HepG2 (cell line): Measurements from ENCODE around the gene DIAPH3. TPM values are rescaled to one million over a fixed set of nuclear protein-coding genes. Genes with fewer than 3 reads are reported as not detected.
A peak's percentile ranks its signal among the peaks of the same experiment; 100 is the strongest.

ENCODE experiments used
- AHR ChIP-seq: IDR thresholded peaks from 2 replicates; pipeline ENCODE4 v1.6.1; 2018; ENCODE audit warnings: missing genetic modification reagents, missing compliant biosample characterization
- CREB1 ChIP-seq, 2 experiments: fragments of 450-650 bp in 1 of 2; IDR thresholded peaks; 2 replicates each; pipeline ENCODE4 v1.6.1; 2016 to 2017; ENCODE audit warnings: control low read depth in 1 of 2, mild to moderate bottlenecking in 1 of 2, missing compliant biosample characterization in 1 of 2, missing genetic modification characterization in 1 of 2
- CTCF ChIP-seq: sonication (generic); formaldehyde crosslinking; IDR thresholded peaks from 2 replicates; pipeline ENCODE4 v1.5.0; 2020; ENCODE audit warnings: mild to moderate bottlenecking, missing genetic modification reagents, moderate library complexity
- DMTF1 ChIP-seq: sonication (generic); formaldehyde crosslinking; IDR thresholded peaks from 2 replicates; pipeline ENCODE4 v1.4.0; 2020; ENCODE audit warnings: mild to moderate bottlenecking, missing genetic modification reagents
- DNMT1 ChIP-seq: sonication (generic); formaldehyde crosslinking; IDR thresholded peaks from 2 replicates; pipeline ENCODE4 v1.5.1; 2020; ENCODE audit warnings: mild to moderate bottlenecking, missing genetic modification reagents
- GABPA ChIP-seq, 2 experiments: IDR thresholded peaks; 2 replicates each; pipeline ENCODE4 v1.6.1; 2011 to 2016; ENCODE audit warnings: low read depth in 2 of 2, low read length in 1 of 2, missing biosample characterization in 1 of 2, missing genetic modification characterization in 1 of 2
- HNRNPLL ChIP-seq: fragments of 200-400 bp; formaldehyde crosslinking; IDR thresholded peaks from 2 replicates; pipeline ENCODE4 v1.6.1; 2017; ENCODE audit warnings: mild to moderate bottlenecking, low read depth, low read length; ENCODE audit not compliant: poor library complexity, severe bottlenecking
- JUND ChIP-seq: sonication (generic); formaldehyde crosslinking; IDR thresholded peaks from 2 replicates; pipeline ENCODE4 v1.8.0; 2022; ENCODE audit warnings: mild to moderate bottlenecking, missing genetic modification reagents
- KMT2B ChIP-seq: IDR thresholded peaks from 2 replicates; pipeline ENCODE4 v1.6.1; 2016; ENCODE audit warnings: missing genetic modification reagents, missing compliant biosample characterization
- NAIF1 ChIP-seq: sonication (generic); formaldehyde crosslinking; IDR thresholded peaks from 2 replicates; pipeline ENCODE4 v1.5.0; 2020; ENCODE audit warnings: mild to moderate bottlenecking, missing genetic modification reagents, borderline replicate concordance
- NFYB ChIP-seq: sonication (generic); formaldehyde crosslinking; IDR thresholded peaks from 2 replicates; pipeline ENCODE4 v1.4.0; 2020; ENCODE audit warnings: missing genetic modification reagents
- PPARG ChIP-seq: conservative IDR thresholded peaks from 2 replicates; pipeline ENCODE4 v1.6.1; 2016; ENCODE audit warnings: missing biosample characterization, missing genetic modification reagents
- SUZ12 ChIP-seq: fragments of 150-350 bp; IDR thresholded peaks from 2 replicates; pipeline ENCODE4 v1.6.1; 2014; ENCODE audit warnings: low read depth, low read length
- TEAD3 ChIP-seq: optimal IDR thresholded peaks from 2 replicates; pipeline ENCODE3; 2016; ENCODE audit warnings: borderline replicate concordance
- TOE1 ChIP-seq: sonication (generic); formaldehyde crosslinking; IDR thresholded peaks from 2 replicates; pipeline ENCODE4 v1.4.0; 2020; ENCODE audit warnings: mild to moderate bottlenecking, missing genetic modification reagents
- U2AF2 ChIP-seq: fragments of 200-400 bp; formaldehyde crosslinking; IDR thresholded peaks from 2 replicates; pipeline ENCODE4 v1.6.1; 2017; ENCODE audit warnings: low read depth, mild to moderate bottlenecking, low read length
- ZBTB20 ChIP-seq: sonication (generic); formaldehyde crosslinking; IDR thresholded peaks from 2 replicates; pipeline ENCODE4 v1.8.1; 2023; ENCODE audit warnings: missing genetic modification reagents, low read depth, mild to moderate bottlenecking, borderline replicate concordance
- ZBTB37 ChIP-seq: sonication (generic); formaldehyde crosslinking; IDR thresholded peaks from 2 replicates; pipeline ENCODE4 v1.4.0; 2020; ENCODE audit warnings: mild to moderate bottlenecking, missing genetic modification reagents
- ZNF33B ChIP-seq: sonication (generic); formaldehyde crosslinking; IDR thresholded peaks from 2 replicates; pipeline ENCODE4 v1.5.1; 2020; ENCODE audit warnings: mild to moderate bottlenecking, missing genetic modification reagents
- ZNF513 ChIP-seq: sonication (generic); formaldehyde crosslinking; conservative IDR thresholded peaks from 2 replicates; pipeline ENCODE4 v1.5.0; 2020; ENCODE audit warnings: missing genetic modification reagents
- ZNF552 ChIP-seq: sonication (generic); formaldehyde crosslinking; IDR thresholded peaks from 2 replicates; pipeline ENCODE4 v1.9.0; 2022; ENCODE audit warnings: missing genetic modification reagents, mild to moderate bottlenecking, borderline replicate concordance
- ZNF614 ChIP-seq: IDR thresholded peaks from 2 replicates; pipeline ENCODE4 v1.6.1; 2018; ENCODE audit warnings: missing biosample characterization, missing genetic modification reagents, inconsistent platforms, borderline replicate concordance
- ZSCAN9 ChIP-seq: IDR thresholded peaks from 2 replicates; pipeline ENCODE4 v1.6.1; 2016; ENCODE audit warnings: borderline replicate concordance
- polyA plus RNA-seq, 8 experiments: library from polyadenylated mRNA; depleted of rRNA in 3 of 8; stranded (reverse) in 7 of 8; unstranded in 1 of 8; fragments of >200 nt; fragmentation: Illumina TruSeq in 4 of 8; extraction: Trizol in 4 of 8; gene quantifications; 2 replicates each; pipeline versions ENCODE4 v1.2.1 to v1.2.3, GENCODE V29; 2011 to 2016; ENCODE audit warnings: low read depth in 4 of 8, missing spikeins in 1 of 8, mixed read lengths in 1 of 8; ENCODE audit not compliant: insufficient read depth in 1 of 8
- total RNA-seq, 5 experiments: library from RNA; depleted of rRNA; stranded (reverse); fragments of >200 nt; fragmentation: Illumina TruSeq; extraction: Trizol; gene quantifications; 2 replicates each; pipeline ENCODE4 v1.2.3, GENCODE V29; 2016; ENCODE audit warnings: low read depth in 1 of 5

DIAPH3 gene
- total and polyA plus RNA-seq, 2 of the 13 experiments (the other 11 are each of a cell fraction or from before 2014, with no cell fraction given), result 4.0 to 9.3 TPM

GRCh38 chr13:60163478-60164233 is at the start of gene DIAPH3 (continued):
- TF ChIP-seq ZNF513 (CRISPR knock-in tag) (no peak), JUND (CRISPR knock-in tag) (no peak), SUZ12 (no peak), ZSCAN9 (CRISPR knock-in tag) (no peak), ZBTB37 (CRISPR knock-in tag) (no peak), PPARG (CRISPR knock-in tag) (no peak), HNRNPLL (peak; percentile 58), U2AF2 (no peak), DMTF1 (no peak), ZNF552 (CRISPR knock-in tag) (no peak), GABPA (IDR thresholded peaks at IDR 0.05; ENCODE audit: low read depth, low read length) (peak; percentile 93), GABPA (CRISPR knock-in tag; IDR thresholded peaks at IDR 0.05; ENCODE audit: low read depth) (peak; percentile 97), CTCF (CRISPR knock-in tag) (no peak), AHR (CRISPR knock-in tag) (no peak), TEAD3 (CRISPR knock-in tag) (peak; percentile 37), CREB1 (IDR thresholded peaks at IDR 0.05) (peak; percentile 96), CREB1 (CRISPR knock-in tag; IDR thresholded peaks at IDR 0.05) (peak; percentile 96), ZBTB20 (CRISPR knock-in tag) (no peak), NAIF1 (CRISPR knock-in tag) (no peak; the same call in 1 of the 2 replicates), ZNF614 (CRISPR knock-in tag) (0 out of 2 replicates have a peak, but pooled peaks have one; percentile 43), KMT2B (CRISPR knock-in tag) (peak; percentile 90; the same call in 1 of the 2 replicates), ZNF33B (no peak), DNMT1 (CRISPR knock-in tag) (no peak), NFYB (CRISPR knock-in tag) (peak; percentile 99), TOE1 (CRISPR knock-in tag) (no peak)
